Measurements from ENCODE around the gene ZNF81.
"Not testable (repeated sequence)": the region's sequence is repeated elsewhere in the genome, so short reads cannot be mapped to it uniquely, and the experiment has no call there.

Gene ZNF81

DNA sequence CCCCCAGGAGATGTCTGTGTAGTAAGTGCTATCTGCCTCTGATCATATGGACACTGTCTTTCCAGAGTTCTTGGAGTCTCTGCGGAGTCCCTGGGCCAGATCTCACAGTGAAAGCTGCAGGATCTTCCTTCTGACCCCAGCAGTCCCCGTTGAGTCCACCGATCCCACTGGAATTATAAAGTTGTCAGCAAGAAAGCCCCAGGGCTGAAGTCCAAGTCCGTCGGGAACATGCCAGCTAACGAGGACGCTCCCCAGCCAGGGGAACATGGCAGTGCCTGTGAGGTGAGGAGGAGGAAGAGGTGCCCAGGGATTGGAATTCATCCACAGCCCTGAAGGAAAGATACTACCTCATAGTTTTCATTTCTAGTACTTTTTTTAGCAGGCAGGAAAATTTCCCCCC, 9.3 kb downstream of the ZNF81 start:
- no peak for DNase-seq

DNA sequence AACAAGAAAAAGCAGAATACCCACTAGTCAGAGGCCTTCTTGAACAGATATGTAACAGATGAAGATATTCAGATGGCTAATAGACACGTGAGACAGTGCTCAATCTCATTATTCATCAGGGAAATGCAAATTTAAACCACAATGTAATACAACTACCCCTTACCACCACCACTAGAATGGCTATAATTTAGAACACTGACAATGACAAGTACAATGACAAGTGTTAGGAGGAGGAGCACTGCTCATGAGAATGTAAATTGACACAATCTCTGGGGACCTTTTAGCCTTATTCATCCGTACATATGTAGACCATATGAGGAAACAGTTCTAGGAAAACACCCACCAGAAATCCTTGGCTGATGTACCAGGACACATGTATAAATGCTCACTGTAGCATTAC, 13.1 kb downstream of the ZNF81 start:
- no peak for DNase-seq

GRCh38 chrX:47850389-47850788, 13.7 kb downstream of the ZNF81 start:
- not testable (repeated sequence) for DNase-seq

DNA sequence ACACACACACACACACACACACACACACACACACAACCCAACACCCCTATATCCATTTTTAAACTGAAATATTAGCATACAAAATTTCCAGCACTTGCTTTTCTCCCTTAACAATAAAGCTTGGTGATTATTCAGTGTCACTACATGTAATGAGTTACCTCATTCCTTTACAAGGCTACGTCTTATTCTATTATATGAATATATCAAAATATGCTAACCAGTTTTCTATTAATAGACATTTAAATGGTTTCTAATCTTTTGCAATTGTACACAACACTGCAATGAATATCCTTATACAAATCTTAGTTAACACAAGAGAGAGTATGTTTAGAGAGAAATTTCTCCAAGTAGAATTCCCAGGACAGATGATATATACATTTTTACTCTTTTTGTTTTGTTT, 14.2 kb downstream of the ZNF81 start:
- no peak for DNase-seq

GRCh38 chrX:47854474-47854873, 17.8 kb downstream of the ZNF81 start:
- DNase-seq: peak in 1 of 2 donors; percentile 21

- no peak for DNase-seq
Measured at GRCh38 chrX:47859686-47860085, 23.0 kb downstream of the ZNF81 start.

DNA sequence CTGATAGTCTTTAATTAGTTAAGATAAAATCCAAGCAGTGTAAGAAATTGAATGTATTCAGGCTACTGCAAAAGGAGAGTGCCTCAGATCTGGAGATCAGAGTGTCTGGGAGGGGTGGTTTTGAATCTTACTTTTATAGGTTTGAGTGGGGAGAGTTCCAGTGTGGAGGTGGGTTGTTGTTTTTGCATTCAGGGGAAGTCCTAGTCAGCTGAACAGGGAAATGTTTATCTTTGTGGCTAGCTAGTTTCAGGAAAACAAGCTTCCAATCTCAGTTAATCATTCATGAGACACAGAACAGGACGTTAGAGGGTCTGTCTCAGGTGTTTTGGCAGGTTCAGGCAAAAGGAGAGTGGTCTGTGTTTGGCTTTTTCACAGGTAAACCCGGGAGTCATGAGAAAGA, 26.0 kb downstream of the ZNF81 start:
- no peak for DNase-seq

DNA sequence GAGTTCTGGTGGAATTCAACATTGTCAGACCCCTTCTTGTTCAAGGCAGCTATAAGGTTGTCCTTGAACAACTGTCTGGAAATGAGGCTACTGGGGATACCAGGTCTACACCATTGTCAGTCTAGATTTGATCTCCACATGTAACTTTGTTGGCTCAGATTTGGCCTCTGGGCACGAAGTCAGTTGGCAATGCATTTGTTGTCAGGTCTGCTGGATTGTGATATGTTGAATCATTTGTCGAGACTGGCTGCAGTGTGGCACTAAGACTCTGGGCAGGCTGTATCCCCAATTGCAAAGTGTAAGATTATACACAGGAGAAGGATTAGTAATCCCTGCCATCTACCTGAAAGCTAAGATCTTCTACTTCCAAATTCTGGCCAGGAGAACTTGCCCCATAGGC, 26.5 kb downstream of the ZNF81 start:
- DNase-seq: no peak

- DNase-seq: no peak
Measured at GRCh38 chrX:47864300-47864699, 27.6 kb downstream of the ZNF81 start.

GRCh38 chrX:47864785-47865184, 28.1 kb downstream of the ZNF81 start:
- DNase-seq: no peak

- DNase-seq: no peak
Measured at GRCh38 chrX:47873123-47873522, 36.4 kb downstream of the ZNF81 start.

GRCh38 chrX:47877327-47877726, 40.6 kb downstream of the ZNF81 start:
- no peak for DNase-seq

- DNase-seq: no peak
Measured at GRCh38 chrX:47878198-47878597, 41.5 kb downstream of the ZNF81 start.

- no peak for DNase-seq
Measured at GRCh38 chrX:47879463-47879862, 42.8 kb downstream of the ZNF81 start.

- no peak for DNase-seq
Measured at GRCh38 chrX:47880927-47881326, 44.2 kb downstream of the ZNF81 start.

DNA sequence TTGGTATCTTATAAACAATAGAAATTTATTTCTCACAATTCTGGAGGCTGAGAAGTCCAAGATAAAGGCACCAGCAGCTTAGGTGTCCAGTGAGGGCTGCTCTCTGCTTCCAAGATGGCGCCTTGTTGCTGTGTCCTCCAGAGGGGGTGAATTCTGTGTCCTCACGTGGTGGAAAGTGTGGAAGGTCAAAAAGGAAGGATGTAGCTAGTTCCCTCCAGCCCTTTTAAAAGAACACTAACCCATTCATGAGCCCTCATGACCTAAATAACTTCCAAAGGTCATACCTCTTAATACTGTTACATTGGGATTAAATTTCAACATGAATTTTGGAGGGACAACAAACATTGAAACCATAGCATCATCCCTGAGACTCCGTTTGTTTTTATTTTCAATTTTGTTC, 48.8 kb downstream of the ZNF81 start:
- DNase-seq: no peak

GRCh38 chrX:47898024-47898423, 61.3 kb downstream of the ZNF81 start:
- DNase-seq: no peak

DNA sequence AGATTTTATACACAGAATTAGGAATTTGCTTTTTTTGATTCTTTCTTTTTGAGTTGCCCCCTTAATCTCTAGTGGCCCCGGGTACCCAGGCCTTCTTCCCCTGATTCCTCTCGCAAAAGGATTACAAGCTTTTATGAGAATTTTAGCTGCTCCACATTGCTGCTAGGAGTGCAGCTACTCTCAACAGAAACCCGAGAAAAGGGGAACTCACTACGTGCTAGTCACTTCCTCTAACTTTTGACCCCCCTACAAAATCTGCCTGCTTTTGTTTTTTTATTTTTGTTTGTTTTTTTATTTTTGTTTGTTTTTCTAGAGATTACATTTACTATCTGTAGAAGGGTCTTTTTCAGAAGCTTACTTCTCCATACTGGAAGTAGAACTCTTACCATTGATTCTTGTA, 64.1 kb downstream of the ZNF81 start:
- no peak for DNase-seq

DNA sequence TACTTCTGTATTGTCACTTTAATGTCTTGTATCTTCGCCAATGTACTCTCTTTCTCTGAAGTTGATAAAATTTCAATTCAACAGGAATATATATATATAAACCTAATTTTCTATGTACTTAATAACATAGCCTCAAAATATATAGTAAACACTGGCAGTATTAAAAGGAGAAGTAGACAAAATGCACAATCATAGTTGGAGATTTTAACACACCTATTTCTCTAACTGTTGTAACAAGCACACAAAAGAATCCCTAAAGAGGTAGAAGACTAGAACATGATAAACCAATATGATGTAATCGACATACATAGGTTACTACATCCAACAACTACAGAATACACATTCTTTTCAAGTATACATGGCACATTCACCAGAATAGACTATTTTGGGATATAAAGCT, 65.5 kb downstream of the ZNF81 start:
- no peak for DNase-seq

- DNase-seq: no peak
Measured at GRCh38 chrX:47915886-47916493, 79.3 kb downstream of the ZNF81 start.

DNA sequence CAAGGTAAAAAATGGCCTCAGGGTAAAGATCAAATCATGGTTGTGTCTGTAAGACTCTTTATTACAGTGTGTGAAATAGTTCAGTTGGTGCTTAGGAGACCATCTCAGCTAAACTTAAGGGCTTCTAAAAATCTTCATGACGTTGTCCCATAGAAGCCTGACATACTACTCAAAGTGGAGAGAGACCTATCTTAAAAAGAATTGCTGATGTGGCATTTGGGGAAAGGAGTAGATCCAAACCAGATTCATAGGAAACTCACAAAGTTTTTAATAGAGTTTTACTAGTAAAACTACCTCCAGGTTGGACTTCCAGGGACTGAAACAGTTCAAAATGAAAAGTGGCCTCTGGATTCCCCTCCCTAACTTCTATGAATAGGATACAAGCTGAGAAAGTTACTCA, 81.6 kb downstream of the ZNF81 start:
- no peak for DNase-seq

- no peak for DNase-seq
Measured at GRCh38 chrX:47927212-47927611, 90.5 kb downstream of the ZNF81 start.

DNA sequence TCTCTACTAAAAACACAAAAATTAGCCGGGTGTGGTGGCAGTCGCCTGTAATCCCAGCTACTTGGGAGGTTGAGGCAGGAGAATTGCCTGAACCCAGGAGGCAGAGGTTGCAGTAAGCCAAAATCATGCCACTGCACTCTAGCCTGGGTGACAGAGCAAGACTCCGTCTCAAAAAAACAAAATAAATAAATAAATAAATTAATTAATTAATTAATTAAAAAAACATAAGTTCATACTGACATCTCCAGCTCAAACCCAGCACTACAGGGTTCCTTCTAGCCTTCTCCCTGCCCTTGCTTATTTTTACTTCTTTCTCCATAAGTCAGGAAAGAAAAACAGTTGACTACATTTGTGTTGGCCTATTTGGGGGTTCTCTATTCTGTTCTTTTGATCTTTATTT, 95.3 kb downstream of the ZNF81 start:
- not testable (repeated sequence) for DNase-seq

GRCh38 chrX:47933946-47934345, 97.2 kb downstream of the ZNF81 start:
- no peak for DNase-seq

DNA sequence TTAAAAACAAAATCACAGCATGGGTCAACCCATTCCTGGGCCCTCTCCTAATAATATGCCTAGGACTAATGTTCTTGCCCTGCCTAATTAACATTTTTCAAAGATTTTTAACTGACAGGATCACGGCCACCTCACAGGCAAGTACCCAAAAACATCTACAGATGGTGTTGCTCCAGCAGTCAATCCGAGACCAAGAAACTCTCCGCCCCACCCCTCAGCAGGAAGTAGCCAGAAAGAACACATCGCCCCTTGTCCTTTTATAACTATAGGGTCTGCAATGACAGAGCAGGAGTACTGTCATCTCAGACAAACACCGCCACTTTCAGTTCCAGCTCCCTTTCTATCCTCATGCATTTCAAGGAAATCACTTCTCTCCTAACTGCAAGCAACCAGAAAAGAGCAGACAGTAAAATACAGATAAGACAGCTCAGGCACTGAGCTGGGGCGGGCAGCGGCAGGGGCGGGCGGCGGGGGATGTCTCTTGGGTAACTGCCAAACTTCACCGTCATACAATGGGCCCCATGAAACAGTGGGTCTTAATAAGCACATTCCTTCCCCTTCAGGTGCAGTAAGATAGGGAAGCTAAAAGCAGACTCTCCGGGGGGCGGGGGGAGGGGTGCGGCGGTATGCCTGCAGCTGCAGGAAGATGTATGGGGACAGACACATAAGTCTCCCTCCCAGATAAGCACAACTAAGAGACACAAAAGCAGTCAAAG, 99.7 kb downstream of the ZNF81 start:
- DNase-seq: no peak

All from stimulated activated CD4-positive, alpha-beta T cell treated with anti-CD3 and anti-CD28 coated beads, Interleukin-2, amount 100 ng/mL, for 24 hours (primary cell).